Muscle layer of duodenum (tissue), 2 donors: Measurements from ENCODE around the gene FRZB.

Experiments
- H3K27ac ChIP-seq: one replicate; pipeline ENCODE4 v1.7.0; 2013; ENCODE audit warnings: mild to moderate bottlenecking, low read length
- H3K27me3 ChIP-seq: one replicate; pipeline ENCODE4 v1.7.0; 2013; ENCODE audit warnings: low read depth, mild to moderate bottlenecking, control low read depth, low read length
- H3K36me3 ChIP-seq, 2 donors: one replicate each; pipeline ENCODE4 v1.7.0; 2013; ENCODE audit warnings: low read length in 2 of 2, control low read depth in 1 of 2, mild to moderate bottlenecking in 1 of 2; ENCODE audit not compliant: insufficient read depth in 2 of 2, control insufficient read depth in 1 of 2
- H3K4me1 ChIP-seq, 2 donors: one replicate each; pipeline ENCODE4 v1.7.0; 2013; ENCODE audit warnings: low read length in 2 of 2, mild to moderate bottlenecking in 2 of 2, control low read depth in 1 of 2, moderate library complexity in 1 of 2; ENCODE audit not compliant: insufficient read depth in 2 of 2, control insufficient read depth in 1 of 2
- H3K4me3 ChIP-seq, 2 donors: one replicate each; pipeline ENCODE4 v1.7.0; 2013; ENCODE audit warnings: low read length in 2 of 2, low read depth in 1 of 2, mild to moderate bottlenecking in 1 of 2
- H3K9me3 ChIP-seq, 2 donors: one replicate each; pipeline ENCODE4 v1.7.0; 2013; ENCODE audit warnings: low read length in 2 of 2, control low read depth in 1 of 2, mild to moderate bottlenecking in 1 of 2; ENCODE audit not compliant: control insufficient read depth in 1 of 2
- donor health status: healthy.

The FRZB gene

GRCh38 chr2:182863642-182864041 lies 2.8 kb downstream of the FRZB start:
- peaks cover 0 to 17% of the 10 kb centered on the region in 2 donors for H3K4me1 ChIP-seq
- H3K9me3 ChIP-seq, result no peaks in the 10 kb centered on the region
- no peak overlapping the region for H3K4me3 ChIP-seq
- no peaks in the 10 kb centered on the region for H3K27me3 ChIP-seq
- no peak overlapping the region for H3K27ac ChIP-seq
- H3K36me3 ChIP-seq, result no peaks in the 10 kb centered on the region

GRCh38 chr2:182862091-182862490 lies 4.3 kb downstream of the FRZB start:
- Histone ChIP-seq H3K36me3 (no peaks in the 10 kb centered on the region), H3K27ac (no peak overlapping the region), H3K4me1 (peaks cover 0 to 11% of the 10 kb centered on the region in 2 donors), H3K9me3 (no peaks in the 10 kb centered on the region), H3K27me3 (no peaks in the 10 kb centered on the region), H3K4me3 (no peak overlapping the region)

GRCh38 chr2:182860858-182861257 lies 5.6 kb downstream of the FRZB start:
- Histone ChIP-seq H3K4me1 (peaks cover 0 to 2% of the 10 kb centered on the region in 2 donors), H3K36me3 (no peaks in the 10 kb centered on the region), H3K27me3 (no peaks in the 10 kb centered on the region), H3K9me3 (no peaks in the 10 kb centered on the region), H3K27ac (no peak overlapping the region), H3K4me3 (no peak overlapping the region)

GRCh38 chr2:182858671-182859070 lies 7.8 kb downstream of the FRZB start:
- Histone ChIP-seq H3K4me3 (no peak overlapping the region), H3K27ac (no peak overlapping the region), H3K36me3 (no peaks in the 10 kb centered on the region), H3K4me1 (no peaks in the 10 kb centered on the region), H3K9me3 (no peaks in the 10 kb centered on the region), H3K27me3 (no peaks in the 10 kb centered on the region)

- Histone ChIP-seq H3K9me3 (no peaks in the 10 kb centered on the region), H3K36me3 (no peaks in the 10 kb centered on the region), H3K4me3 (no peak overlapping the region), H3K4me1 (no peaks in the 10 kb centered on the region), H3K27ac (no peak overlapping the region), H3K27me3 (no peaks in the 10 kb centered on the region)
These were observed 11.1 kb downstream of the FRZB start for GRCh38 chr2:182855376-182855775.

- Histone ChIP-seq H3K4me1 (no peaks in the 10 kb centered on the region), H3K27ac (no peak overlapping the region), H3K4me3 (no peak overlapping the region), H3K36me3 (no peaks in the 10 kb centered on the region), H3K27me3 (no peaks in the 10 kb centered on the region), H3K9me3 (no peaks in the 10 kb centered on the region)
These were observed 11.9 kb downstream of the FRZB start for GRCh38 chr2:182854375-182855105.

GRCh38 chr2:182852801-182853200 lies 13.6 kb downstream of the FRZB start:
- no peaks in the 10 kb centered on the region for H3K9me3 ChIP-seq

GRCh38 chr2:182852090-182852489 lies 14.3 kb downstream of the FRZB start:
- no peaks in the 10 kb centered on the region for H3K9me3 ChIP-seq
- no peaks in the 10 kb centered on the region for H3K4me1 ChIP-seq
- H3K36me3 ChIP-seq, result no peaks in the 10 kb centered on the region
- H3K4me3 ChIP-seq, result no peak overlapping the region
- no peak overlapping the region for H3K27ac ChIP-seq
- H3K27me3 ChIP-seq, result no peaks in the 10 kb centered on the region

More at GRCh38 chr2:182852801-182853200, 13.6 kb downstream of the FRZB start:
- H3K27ac ChIP-seq, result no peak overlapping the region
- no peaks in the 10 kb centered on the region for H3K4me1 ChIP-seq
- no peak overlapping the region for H3K4me3 ChIP-seq
- no peaks in the 10 kb centered on the region for H3K36me3 ChIP-seq
- H3K27me3 ChIP-seq, result no peaks in the 10 kb centered on the region

GRCh38 chr2:182845794-182846417 lies 20.5 kb downstream of the FRZB start:
- no peak overlapping the region for H3K4me3 ChIP-seq
- no peaks in the 10 kb centered on the region for H3K36me3 ChIP-seq
- H3K4me1 ChIP-seq, result peaks cover 0 to 4% of the 10 kb centered on the region in 2 donors
- H3K9me3 ChIP-seq, result no peaks in the 10 kb centered on the region
- peak overlapping the region; percentile 5 for H3K27ac ChIP-seq
- H3K27me3 ChIP-seq, result no peaks in the 10 kb centered on the region

GRCh38 chr2:182836451-182836850 lies 30.0 kb downstream of the FRZB start:
- no peaks in the 10 kb centered on the region for H3K9me3 ChIP-seq
- H3K27ac ChIP-seq, result no peak overlapping the region

GRCh38 chr2:182834293-182834692 lies 32.1 kb downstream of the FRZB start:
- Histone ChIP-seq H3K27me3 (no peaks in the 10 kb centered on the region), H3K4me1 (no peaks in the 10 kb centered on the region), H3K36me3 (no peaks in the 10 kb centered on the region), H3K27ac (no peak overlapping the region), H3K9me3 (no peaks in the 10 kb centered on the region), H3K4me3 (no peak overlapping the region)

More at GRCh38 chr2:182836451-182836850, 30.0 kb downstream of the FRZB start:
- H3K27me3 ChIP-seq, result no peaks in the 10 kb centered on the region
- no peak overlapping the region for H3K4me3 ChIP-seq
- H3K4me1 ChIP-seq, result peaks cover 0 to 4% of the 10 kb centered on the region in 2 donors
- no peaks in the 10 kb centered on the region for H3K36me3 ChIP-seq
